ENCODE results near the gene TRAPPC5.

Gene TRAPPC5

DNA sequence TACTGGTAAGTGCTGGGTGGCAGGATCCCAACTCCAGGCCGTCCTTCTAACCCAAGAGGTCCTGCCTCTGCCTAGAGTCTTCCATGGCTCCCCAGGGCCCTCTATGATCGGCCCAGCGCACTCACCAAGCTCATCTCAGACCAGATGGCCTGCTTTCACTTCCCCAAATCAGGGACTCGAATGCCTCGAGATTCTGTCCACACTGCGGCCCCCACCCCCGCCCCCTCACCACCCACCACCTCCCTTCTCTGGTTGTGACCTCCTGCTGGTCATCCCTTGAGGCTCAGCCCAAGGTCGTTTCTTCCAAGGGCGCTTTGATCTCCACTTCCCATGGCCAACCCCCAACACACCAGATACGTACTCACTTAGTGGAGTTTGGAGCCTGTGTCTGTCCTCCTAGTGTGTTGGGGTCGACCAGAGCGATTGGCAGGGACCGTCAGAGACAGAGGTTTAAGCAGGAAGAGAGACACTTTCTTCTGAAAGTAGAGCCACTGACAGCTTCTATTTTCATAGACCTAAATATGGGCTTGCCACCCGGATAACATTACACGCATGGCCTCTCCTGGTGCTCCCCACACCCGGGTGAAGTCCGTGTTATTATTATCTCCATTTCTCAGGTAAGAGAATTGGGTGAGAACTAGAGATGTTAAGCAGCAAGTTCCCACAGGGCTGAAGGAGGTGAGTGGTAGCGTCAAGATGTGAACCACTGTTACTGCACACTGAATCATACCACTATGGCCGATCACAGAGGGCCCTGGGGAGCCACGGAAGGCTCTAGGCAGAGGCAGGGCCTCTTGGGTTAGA is 21.2 kb downstream of the TRAPPC5 start, which contains the start of gene FCER2:
Gene FCER2, minus strand, starts transcription at position 478 of the 804 bp plus-strand sequence. CDS start 2,371 bp downstream, outside the sequence.
- DNase-seq: no peak

DNA sequence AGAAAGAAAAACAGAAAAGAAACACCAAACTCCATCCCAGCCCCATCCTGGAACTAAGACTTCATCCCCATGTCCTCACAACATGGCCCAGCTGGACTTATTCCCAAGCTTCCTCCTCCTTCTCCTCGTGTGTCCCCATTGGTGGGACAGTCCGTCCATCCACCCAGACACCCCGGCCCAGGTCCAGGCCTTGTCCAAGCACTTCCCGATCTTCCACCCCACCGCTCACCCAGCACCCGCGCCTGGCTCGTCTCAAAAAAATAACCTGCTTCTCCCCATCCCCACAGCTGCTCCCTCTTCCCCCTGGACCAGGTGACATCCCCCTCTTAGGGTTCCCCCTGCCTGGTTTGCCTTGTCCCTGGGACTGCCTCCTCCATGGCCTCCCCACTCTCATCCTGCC is 22.7 kb downstream of the TRAPPC5 start:
- no peak for DNase-seq

DNA sequence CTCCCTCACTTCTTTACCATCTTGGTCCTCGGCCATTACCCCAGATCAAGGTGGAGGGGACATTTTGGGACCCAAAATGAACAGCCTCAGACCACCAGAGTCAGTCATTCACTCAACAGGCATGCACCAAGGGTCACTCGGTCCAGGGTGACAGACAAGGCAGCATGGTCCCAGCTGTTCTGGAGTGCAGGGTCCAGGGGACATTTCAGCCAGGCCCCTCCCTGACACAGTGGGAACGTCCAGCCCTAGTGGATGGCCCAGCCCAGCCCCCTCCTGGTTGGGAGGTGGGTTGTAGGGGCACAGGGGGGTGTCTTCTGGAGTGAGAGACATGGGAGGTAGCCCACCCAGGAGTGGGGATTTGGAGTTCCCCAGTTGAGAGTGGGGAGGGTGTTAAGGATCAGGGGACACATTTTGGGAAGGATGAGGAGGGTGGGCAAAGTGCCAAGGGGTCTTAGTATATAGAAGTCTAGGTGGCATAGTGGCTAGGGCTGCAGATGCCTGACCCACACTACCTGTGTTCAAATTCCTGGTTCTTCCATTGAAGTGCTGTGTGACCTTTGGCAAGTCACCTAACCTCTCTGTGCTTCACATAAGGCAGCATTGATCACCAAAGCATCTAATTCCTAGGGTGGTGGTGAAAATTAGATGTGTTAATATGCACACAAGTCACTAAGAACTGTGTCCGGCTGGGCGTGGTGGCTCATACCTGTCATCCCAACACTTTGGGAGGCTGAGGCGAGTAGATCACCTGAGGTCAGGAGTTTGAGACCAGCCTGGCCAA is 23.8 kb downstream of the TRAPPC5 start:
- DNase-seq: no peak

GRCh38 chr19:7705387-7706187 is 25.0 kb downstream of the TRAPPC5 start:
- no peak for DNase-seq

DNA sequence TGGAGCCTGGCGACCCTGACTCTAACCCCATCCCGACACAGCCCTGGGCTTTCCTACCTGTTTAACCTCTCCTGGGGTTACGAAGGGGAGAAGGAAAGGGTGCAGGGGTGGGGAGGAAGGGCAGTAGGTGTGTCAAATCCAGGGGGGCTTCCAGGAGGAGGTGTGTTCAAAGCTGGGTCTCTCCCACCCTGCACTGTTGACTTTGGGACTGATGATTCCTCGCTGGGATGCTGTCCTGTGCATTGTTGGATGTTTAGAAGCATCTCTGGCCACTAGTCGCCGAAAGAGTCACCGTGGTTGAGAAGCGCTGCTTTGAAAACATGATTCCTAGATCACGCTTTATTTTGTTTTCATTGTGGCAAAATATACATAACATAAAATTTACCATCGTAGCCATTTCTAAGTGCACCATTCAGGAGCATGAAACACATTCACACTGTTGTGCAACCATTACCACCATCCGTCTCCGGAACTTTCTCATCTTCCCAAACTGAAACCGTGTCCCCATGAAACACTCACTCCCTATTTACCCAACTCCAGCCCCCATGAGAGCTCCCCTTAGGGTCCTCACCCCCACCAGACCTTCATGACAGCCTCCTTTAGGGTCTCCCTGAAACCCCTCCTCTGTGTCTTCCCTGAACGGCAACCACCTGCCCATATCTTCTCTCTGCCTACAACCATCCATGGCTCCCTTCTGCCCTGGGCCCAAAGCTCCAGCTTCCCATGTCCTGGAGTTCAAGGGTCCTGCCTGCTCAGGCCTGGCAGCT is 25.7 kb downstream of the TRAPPC5 start:
- no peak for DNase-seq

DNA sequence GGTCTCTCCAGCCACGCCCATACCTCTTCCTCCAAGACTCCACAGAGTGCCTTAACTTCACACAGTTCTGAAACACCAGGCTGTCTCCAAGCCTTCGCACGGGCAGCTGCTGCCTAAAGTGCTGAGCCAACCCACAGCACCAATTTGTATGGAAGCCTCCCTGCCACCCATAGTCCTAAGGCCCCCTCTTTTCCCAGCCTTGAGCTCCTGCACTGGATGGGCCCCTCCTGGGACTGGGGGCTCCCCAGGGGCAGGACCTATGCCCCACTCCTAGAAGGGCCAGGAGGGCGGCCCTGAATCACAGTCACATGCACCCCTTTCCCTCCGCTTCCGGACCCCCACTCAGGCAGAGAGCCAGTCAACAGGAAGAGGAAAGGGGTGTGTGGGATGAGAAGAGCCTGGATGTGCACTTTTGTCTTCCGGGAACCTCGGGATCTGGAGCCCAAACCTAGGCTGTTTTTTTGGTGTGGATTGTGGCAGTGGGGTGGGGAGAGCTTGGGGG is 26.4 kb downstream of the TRAPPC5 start:
- DNase-seq: no peak

DNA sequence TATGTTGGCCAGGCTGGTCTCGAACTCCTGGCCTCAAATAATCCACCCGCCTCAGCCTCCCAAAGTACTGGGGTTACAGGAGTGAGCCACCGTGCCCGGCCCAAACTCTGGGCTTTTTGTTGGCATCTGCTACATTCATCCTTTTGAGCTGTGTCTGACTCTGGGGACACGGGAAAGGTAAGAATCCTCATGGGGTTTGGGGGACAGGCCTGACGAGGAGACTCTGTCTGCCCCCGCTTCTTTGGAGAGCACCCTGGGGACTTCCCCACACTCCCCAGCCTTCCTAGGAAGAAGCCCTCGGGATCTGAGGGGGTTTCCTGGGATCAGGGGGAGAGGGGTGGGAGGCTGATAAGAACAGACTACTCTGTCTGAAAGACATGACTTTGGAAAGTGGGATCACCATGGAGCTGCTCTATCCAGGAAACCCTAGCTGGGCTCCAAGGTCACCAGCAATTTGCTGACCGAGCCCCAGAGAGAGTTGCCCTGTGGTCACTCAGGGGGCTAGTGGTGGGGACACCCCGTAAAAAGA is 29.4 kb downstream of the TRAPPC5 start:
- no peak for DNase-seq

DNA sequence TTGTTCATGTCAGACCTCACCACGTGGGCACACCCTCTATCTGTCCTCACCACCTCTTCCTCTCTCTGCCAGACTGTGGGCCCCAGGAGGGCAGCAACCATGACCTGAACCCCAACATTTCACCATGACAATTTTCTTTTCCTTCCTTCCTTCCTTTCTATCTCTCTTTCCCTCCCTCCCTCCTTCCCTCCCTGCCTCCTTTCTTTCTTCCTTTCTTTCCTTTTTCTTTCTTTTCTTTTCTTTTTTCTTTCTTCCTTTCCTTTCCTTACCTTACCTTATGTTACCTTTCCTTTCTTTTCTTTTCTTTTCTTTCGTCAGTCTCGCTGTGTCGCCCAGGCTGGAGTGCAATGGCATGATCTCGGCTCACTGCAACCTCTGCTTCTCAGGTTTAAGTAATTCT is 30.0 kb downstream of the TRAPPC5 start:
- DNase-seq: no peak

GRCh38 chr19:7715671-7716070 is 35.0 kb downstream of the TRAPPC5 start:
- no peak for DNase-seq

- DNase-seq: no peak
Observed at GRCh38 chr19:7716762-7717161, 36.1 kb downstream of the TRAPPC5 start.

GRCh38 chr19:7718668-7719067 is 38.0 kb downstream of the TRAPPC5 start:
- no peak for DNase-seq

DNA sequence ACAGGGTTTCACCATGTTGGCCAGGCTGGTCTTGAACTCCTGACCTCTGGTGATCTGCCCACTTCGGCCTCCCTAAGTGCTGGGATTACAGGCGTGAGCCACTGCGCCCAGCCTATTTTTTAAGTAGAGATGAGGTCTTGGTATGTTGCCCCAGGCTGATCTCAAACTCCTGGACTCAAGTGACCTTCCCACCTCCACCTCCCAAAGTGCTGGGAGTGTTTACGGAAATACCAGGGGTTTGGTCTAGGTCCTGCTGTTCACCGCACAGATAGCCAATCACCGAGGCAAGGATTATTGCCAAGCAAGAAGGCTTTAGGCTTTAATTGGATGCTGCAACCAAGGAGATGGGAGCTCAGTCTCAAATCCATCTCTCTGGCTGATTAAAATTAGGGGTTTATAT is 39.7 kb downstream of the TRAPPC5 start:
- DNase-seq: no peak

DNA sequence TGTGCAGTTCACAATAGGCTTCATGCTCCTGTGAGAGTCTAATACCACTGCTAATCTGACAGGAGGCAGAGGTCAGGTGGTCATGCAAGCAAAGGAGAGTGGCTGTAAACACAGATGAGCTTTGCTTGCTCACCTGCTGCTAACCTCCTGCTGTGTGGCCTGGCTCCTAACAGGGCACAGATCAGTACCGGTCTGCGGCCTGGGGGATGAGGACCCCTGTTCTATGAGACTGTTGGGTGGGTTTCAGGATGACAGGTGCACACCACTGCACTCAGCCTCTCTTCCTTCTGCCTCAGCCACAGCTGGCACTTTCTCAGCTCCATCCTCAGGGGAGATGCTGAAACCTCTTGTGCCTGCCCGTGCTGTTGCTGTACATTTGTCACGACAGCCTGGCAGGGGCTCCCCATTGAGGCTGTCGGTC is 41.6 kb downstream of the TRAPPC5 start:
- DNase-seq: no peak

DNA sequence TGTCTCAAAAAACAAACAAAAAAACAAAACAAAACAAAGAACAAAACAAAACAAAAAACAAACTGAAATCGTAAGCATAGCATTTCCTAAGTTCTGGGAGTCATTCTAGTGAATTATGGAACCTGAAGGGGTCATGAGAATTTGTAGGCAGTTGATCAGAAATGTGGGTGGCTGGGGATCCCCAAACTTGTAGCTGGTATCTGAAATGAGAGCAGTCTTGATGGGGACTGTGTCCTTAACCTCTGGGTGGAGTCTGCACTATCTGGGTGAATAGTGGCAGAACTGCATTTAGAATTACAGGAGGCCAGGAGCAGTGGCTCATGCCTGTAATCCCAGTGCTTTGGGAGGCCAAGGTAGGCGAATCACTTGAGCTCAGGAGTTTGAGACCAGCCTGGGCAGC is 45.2 kb downstream of the TRAPPC5 start:
- DNase-seq: no peak

DNA sequence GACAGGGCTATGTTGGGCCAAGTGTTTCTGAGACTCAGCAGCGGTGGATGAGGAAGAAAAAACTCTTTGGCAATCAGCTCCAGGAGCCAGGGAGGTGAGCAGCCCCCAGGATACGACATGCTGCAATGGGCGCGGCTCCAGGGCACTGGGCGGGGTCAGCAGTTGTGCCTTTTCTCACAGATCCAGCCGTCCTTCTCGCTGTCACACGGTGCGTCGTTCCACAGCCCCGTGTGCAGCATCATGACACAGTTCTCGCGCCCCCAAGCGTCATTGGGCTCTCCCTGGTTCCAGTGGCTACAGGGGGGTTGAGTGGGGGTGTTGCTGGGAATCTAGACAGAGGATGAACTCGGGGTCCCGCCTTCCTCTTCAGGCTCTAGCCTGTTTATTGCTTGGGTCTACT is 48.6 kb downstream of the TRAPPC5 start:
- no peak for DNase-seq

GRCh38 chr19:7729831-7730285 is 49.2 kb downstream of the TRAPPC5 start:
- DNase-seq: no peak

DNA sequence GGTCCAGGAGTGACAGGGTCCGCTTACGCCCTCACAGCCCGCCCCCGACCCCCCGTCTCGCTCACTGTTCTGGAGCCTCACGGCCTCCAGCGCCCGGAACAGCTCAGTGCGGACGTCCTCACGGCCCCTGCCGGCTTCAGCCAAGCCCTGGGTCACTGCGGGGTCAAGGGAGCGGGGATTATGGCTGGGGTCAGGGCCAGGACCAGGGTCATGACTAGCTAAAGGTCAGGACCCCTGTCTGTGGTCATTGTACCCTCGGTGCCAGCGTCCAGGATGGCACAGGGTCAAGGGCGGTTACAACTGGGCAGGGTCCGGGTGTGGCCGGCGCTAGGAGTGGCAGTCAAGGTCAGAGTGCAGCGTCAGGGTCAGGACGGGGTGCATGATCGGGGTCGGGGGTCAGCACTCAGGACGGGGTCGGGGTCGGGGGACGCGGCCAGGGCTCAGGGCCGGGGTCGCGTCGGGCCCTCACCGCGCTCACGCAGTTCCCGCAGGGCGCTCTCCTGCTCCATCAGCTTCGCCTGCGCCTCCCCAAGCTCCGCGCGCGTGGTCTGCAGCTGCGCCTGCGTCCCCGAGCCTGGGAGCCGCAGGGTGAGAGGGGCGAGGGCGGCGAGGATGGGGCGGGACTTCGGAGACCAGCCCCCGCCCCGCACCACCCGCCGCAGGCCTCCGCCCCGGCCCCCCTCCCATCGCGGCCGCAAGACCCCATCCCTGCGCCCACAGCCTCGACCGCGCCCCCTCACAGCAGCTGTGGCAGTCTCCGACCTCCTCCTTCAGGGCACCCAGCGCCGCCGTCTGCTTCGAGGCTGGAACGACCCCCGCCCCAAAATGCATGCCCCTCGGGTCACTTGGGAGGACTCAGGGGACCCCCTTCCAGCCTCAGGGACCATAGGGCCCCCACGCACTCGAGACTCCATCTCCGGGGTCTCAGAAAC is 49.9 kb downstream of the TRAPPC5 start:
- no peak for DNase-seq

DNA sequence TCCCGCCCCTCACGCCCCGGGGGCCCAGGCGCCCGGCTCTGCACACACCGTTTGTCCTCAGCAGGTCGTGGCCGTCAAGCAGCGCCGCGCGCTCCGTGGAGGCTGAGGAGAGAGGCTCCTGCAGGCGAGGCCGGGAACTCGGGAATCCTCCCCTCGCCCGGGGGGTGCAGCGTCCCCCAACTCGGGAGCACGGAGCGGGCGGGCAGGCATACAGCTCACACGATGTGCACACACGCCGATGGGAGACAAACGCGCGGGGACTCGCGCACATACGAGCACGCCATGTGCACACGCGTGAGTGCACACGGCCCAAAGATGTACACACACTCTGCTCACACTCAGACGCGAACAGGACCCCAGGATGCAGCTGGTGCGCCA is 50.6 kb downstream of the TRAPPC5 start:
- DNase-seq: no peak

GRCh38 chr19:7731615-7732014 is 51.0 kb downstream of the TRAPPC5 start:
- no peak for DNase-seq

GRCh38 chr19:7732045-7732444 is 51.4 kb downstream of the TRAPPC5 start, which contains the start of gene CLEC4G:
Gene CLEC4G (minus strand): TSS chr19:7732110. CDS start chr19:7732102, 8 bp downstream.
- no peak for DNase-seq

- no peak for DNase-seq
Observed at GRCh38 chr19:7733376-7733775, 52.7 kb downstream of the TRAPPC5 start.

Data from hematopoietic multipotent progenitor cell treated with erythropoietin and hydrocortisone succinate and interleukin-3 and kit ligand, for 8 days (in vitro differentiated cells).